ENCODE measurements around the gene DHX16. TPM values are rescaled to one million over a fixed set of nuclear protein-coding genes. Genes with fewer than 3 reads are reported as not detected.

The DHX16 gene
- total and polyA plus RNA-seq, 9 of the 15 experiments (the other 6 are each of a cell fraction or from before 2014, with no cell fraction given): 14.6 to 66.1 (median 47.5) TPM

- TF ChIP-seq FOXP4 (CRISPR knock-in tag; IDR thresholded peaks at IDR 0.05; ENCODE audit: borderline replicate concordance) (0 out of 2 replicates have a peak, but pooled peaks have one; percentile 27), ZFPM2 (CRISPR knock-in tag; IDR thresholded peaks at IDR 0.05) (peak; percentile 88; the same call in 1 of the 2 replicates), ARNT (IDR thresholded peaks at IDR 0.05) (peak in 1 of 2 experiments; percentile 38; a peak in 1 of 4 replicates), HMGXB4 (CRISPR knock-in tag; IDR thresholded peaks at IDR 0.05) (0 out of 2 replicates have a peak, but pooled peaks have one; percentile 39), PTBP1 (IDR thresholded peaks at IDR 0.05; ENCODE audit: low read depth, low read length) (no peak), MTA2 (IDR thresholded peaks at IDR 0.05; ENCODE audit: low read depth) (no peak), MTF1 (CRISPR knock-in tag; IDR thresholded peaks at IDR 0.05; ENCODE audit: borderline replicate concordance) (no peak), ZFP1 (CRISPR knock-in tag; IDR thresholded peaks at IDR 0.05) (peak; percentile 47; the same call in 1 of the 2 replicates), POLR2G (IDR thresholded peaks at IDR 0.05; ENCODE audit: low read depth, low read length) (peak; percentile 45; the same call in 1 of the 2 replicates), CGGBP1 (CRISPR knock-in tag; IDR thresholded peaks at IDR 0.05) (peak; percentile 56; the same call in 1 of the 2 replicates), USF2 (CRISPR knock-in tag; IDR thresholded peaks at IDR 0.05) (0 out of 2 replicates have a peak, but pooled peaks have one; percentile 2)
Observed at GRCh38 chr6:30720738-30721197, 48.0 kb upstream of the DHX16 start (continued).

Measured in K562 (cell line).